GM12891 (cell line): ENCODE measurements around the gene KCND2.

ENCODE experiments used
- POLR2A ChIP-seq: IDR thresholded peaks from 2 replicates; pipeline ENCODE4 v1.6.1; 2011; ENCODE audit warnings: low read depth, low read length, control low read depth
- POLR2AphosphoS5 ChIP-seq: IDR thresholded peaks from 2 replicates; pipeline ENCODE4 v1.6.1; 2011; ENCODE audit warnings: low read depth, low read length, control low read depth
- SPI1 ChIP-seq: IDR thresholded peaks from 2 replicates; pipeline ENCODE4 v1.6.1; 2011; ENCODE audit warnings: low read depth, low read length, control low read depth

DNA sequence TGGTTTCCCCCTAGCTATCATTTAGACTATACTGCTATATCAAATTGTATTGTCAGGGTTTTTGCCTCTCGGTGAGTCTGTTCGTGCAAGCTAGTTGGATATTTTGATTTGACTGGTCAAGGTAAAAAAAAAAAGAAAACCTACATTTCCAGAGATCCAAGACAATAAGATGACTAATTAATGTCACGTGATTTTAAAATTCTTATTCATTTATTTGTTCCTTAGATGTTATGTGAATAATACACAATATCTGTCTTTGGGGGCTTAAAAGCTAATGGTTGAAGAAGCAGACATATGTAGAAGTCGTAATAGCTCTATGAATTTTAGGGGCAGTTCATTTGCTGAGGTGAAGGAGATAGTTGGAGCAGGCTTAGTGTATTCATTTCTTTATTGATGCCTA lies 191.1 kb downstream of the KCND2 start:
- TF ChIP-seq POLR2A (no peak), POLR2AphosphoS5 (no peak), SPI1 (no peak)
